ENCODE results near the gene PTPN14. TPM values are rescaled to one million over a fixed set of nuclear protein-coding genes. Genes with fewer than 3 reads are reported as not detected.

Gene PTPN14
- total RNA-seq, 1 experiment from 2014 or later, result 23.5 TPM

GRCh38 chr1:214429951-214430770 lies 121.2 kb downstream of the PTPN14 start:
- DNase-seq (ENCODE audit: low read depth), result no peak

- DNase-seq (ENCODE audit: low read depth), result peak; percentile 96
These were observed 123.5 kb downstream of the PTPN14 start for GRCh38 chr1:214427871-214428277.

GRCh38 chr1:214426426-214426812 lies 125.0 kb downstream of the PTPN14 start:
- no peak for DNase-seq (ENCODE audit: low read depth)

- DNase-seq (ENCODE audit: low read depth), result no peak
These were observed 125.5 kb downstream of the PTPN14 start for GRCh38 chr1:214425716-214426425.

GRCh38 chr1:214425101-214425500 lies 126.3 kb downstream of the PTPN14 start:
- no peak for DNase-seq (ENCODE audit: low read depth)

- peak; percentile 45 for DNase-seq (ENCODE audit: low read depth)
These were observed 128.4 kb downstream of the PTPN14 start for GRCh38 chr1:214423045-214423444.

GRCh38 chr1:214422137-214422671 lies 129.2 kb downstream of the PTPN14 start:
- peak; percentile 86 for DNase-seq (ENCODE audit: low read depth)

GRCh38 chr1:214420833-214421232 lies 130.6 kb downstream of the PTPN14 start:
- DNase-seq (ENCODE audit: low read depth), result no peak

- no peak for DNase-seq (ENCODE audit: low read depth)
These were observed 131.1 kb downstream of the PTPN14 start for GRCh38 chr1:214420341-214420740.

GRCh38 chr1:214419650-214420049 lies 131.8 kb downstream of the PTPN14 start:
- DNase-seq (ENCODE audit: low read depth), result no peak

GRCh38 chr1:214418391-214418790 lies 133.0 kb downstream of the PTPN14 start:
- DNase-seq (ENCODE audit: low read depth), result no peak

GRCh38 chr1:214417545-214418210 lies 133.7 kb downstream of the PTPN14 start:
- DNase-seq (ENCODE audit: low read depth), result no peak

- no peak for DNase-seq (ENCODE audit: low read depth)
These were observed 134.5 kb downstream of the PTPN14 start for GRCh38 chr1:214416858-214417257.

- peak; percentile 25 for DNase-seq (ENCODE audit: low read depth)
These were observed 135.0 kb downstream of the PTPN14 start for GRCh38 chr1:214416417-214416816.

- no peak for DNase-seq (ENCODE audit: low read depth)
These were observed 136.3 kb downstream of the PTPN14 start for GRCh38 chr1:214415131-214415530.

GRCh38 chr1:214414691-214415090 lies 136.7 kb downstream of the PTPN14 start:
- DNase-seq (ENCODE audit: low read depth), result no peak

GRCh38 chr1:214413315-214413714 lies 138.1 kb downstream of the PTPN14 start:
- no peak for DNase-seq (ENCODE audit: low read depth)

GRCh38 chr1:214404571-214405213 lies 146.7 kb downstream of the PTPN14 start:
- DNase-seq (ENCODE audit: low read depth), result peak; percentile 47

GRCh38 chr1:214404154-214404553 lies 147.2 kb downstream of the PTPN14 start:
- DNase-seq (ENCODE audit: low read depth), result peak; percentile 73

GRCh38 chr1:214403431-214403830 lies 148.0 kb downstream of the PTPN14 start:
- DNase-seq (ENCODE audit: low read depth), result no peak

GRCh38 chr1:214402613-214403083 lies 148.8 kb downstream of the PTPN14 start:
- DNase-seq (ENCODE audit: low read depth), result peak; percentile 44

GRCh38 chr1:214401666-214402065 lies 149.7 kb downstream of the PTPN14 start:
- no peak for DNase-seq (ENCODE audit: low read depth)

Data from Daoy (cell line).